B cell (primary cell): ENCODE measurements around the gene LIPA.

Source experiments
- EZH2 ChIP-seq: IDR thresholded peaks from 2 replicates; pipeline ENCODE4 v1.6.1; 2012; ENCODE audit warnings: borderline replicate concordance, low read depth, mild to moderate bottlenecking, moderate library complexity, low read length; ENCODE audit not compliant: insufficient read depth, poor library complexity, severe bottlenecking
- TF ChIP-seq, protein P1 (sequence below): fragments of 200-600 bp; IDR thresholded peaks from one replicate; pipeline ENCODE4 v1.8.0; 2022; ENCODE audit warnings: antibody characterized with exemption, mild to moderate bottlenecking

DNA sequence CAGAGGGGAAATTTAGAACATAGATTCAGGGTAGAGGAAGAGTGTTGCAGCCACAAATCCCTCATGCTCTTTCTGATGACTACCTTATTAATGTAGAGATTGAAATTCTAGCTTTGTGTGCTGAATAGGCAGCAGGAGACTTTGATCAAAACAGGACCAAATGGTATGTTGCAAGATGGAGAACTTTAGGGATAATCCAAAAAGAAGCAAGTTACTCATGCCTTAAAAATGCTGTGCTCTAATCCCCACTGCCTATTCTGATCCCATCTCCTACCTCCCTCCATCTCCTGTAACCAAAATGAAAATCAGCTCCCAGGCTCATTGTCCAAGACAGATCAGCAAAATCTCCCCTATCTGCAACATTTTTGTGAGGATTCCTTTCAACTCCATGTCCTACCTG is 75.8 kb downstream of the LIPA start:
- TF ChIP-seq, protein P1, sequence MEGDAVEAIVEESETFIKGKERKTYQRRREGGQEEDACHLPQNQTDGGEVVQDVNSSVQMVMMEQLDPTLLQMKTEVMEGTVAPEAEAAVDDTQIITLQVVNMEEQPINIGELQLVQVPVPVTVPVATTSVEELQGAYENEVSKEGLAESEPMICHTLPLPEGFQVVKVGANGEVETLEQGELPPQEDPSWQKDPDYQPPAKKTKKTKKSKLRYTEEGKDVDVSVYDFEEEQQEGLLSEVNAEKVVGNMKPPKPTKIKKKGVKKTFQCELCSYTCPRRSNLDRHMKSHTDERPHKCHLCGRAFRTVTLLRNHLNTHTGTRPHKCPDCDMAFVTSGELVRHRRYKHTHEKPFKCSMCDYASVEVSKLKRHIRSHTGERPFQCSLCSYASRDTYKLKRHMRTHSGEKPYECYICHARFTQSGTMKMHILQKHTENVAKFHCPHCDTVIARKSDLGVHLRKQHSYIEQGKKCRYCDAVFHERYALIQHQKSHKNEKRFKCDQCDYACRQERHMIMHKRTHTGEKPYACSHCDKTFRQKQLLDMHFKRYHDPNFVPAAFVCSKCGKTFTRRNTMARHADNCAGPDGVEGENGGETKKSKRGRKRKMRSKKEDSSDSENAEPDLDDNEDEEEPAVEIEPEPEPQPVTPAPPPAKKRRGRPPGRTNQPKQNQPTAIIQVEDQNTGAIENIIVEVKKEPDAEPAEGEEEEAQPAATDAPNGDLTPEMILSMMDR = no peak
- no peak for TF ChIP-seq EZH2
